Loucy (cell line): Measurements from ENCODE around the gene WDR74.

Experiments
- CTCF ChIP-seq: fragments of 200-600 bp; sonication (generic); conservative IDR thresholded peaks from 2 replicates; pipeline ENCODE4 v1.5.1; 2014; ENCODE audit warnings: mild to moderate bottlenecking, antibody characterized with exemption, low read length
- EZH2phosphoT487 ChIP-seq: fragments of 200-600 bp; IDR thresholded peaks from 2 replicates; pipeline ENCODE4 v1.6.1; 2018; ENCODE audit warnings: antibody characterized with exemption, mild to moderate bottlenecking, moderate library complexity, borderline replicate concordance

DNA sequence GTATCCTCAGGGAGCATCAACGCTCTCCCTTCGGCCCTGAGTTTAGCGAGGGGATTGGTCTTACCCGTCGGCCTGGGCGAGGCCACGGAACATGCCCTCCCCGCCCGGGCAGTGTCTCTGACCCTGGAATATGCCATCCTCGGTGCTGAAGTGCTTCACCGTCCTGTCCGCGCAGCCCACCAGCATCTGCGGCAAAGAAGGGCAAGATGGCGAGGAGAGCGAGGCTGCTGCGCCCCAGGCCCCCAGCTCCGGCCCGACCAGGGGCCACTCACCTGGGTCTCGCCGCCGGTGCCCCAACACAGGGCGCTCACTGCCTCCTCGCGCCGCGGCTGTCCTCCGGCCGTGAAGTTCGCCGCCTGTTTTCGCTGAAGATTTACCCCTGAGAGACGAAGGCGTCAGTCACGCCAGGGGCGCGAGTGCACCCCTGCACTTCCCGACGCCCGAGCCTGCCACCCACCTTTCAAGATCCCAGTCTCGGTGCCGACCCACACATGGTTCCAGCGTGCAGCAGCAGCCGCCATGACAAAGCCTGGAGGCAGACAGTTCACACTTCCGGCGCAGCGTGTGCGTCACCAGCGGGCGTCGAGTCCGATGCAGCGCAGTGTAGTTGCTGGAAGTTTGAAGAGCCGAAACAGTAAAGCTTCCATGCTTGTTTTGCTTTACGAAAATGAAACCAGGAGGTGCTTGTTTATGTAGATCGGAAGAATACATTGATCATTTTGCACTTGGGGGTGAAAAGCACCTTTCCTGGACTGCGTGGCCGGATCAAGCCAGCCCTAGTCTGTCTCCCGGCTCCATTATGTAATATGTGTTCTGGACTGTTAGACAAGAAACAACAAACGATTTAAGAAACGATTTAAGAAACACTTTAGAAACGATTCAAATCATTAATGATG is at the start of gene WDR74:
- no peak for TF ChIP-seq CTCF
- no peak for TF ChIP-seq EZH2phosphoT487
